Aorta (tissue), 5 donors: ENCODE measurements around the gene TSPAN12. TPM values are rescaled to one million over a fixed set of nuclear protein-coding genes. Genes with fewer than 3 reads are reported as not detected.

Source experiments
- ATAC-seq: fragments of 200-7000 bp; cut with Tn5 transposase; one replicate; pipeline ENCODE4 v1.9.1; 2022; ENCODE audit warnings: moderate library complexity; ENCODE audit not compliant: low FRiP score
- DNase-seq, 2 donors: peaks; one replicate each; pipeline ENCODE4 v3.0.0-alpha.2; 2020
- H3K27ac ChIP-seq, 2 donors: one replicate each; pipeline ENCODE4 v1.5.1; 2013; ENCODE audit warnings: low read length in 2 of 2, mild to moderate bottlenecking in 2 of 2, moderate library complexity in 2 of 2, control low read depth in 1 of 2, inconsistent platforms in 1 of 2, low read depth in 1 of 2
- H3K27me3 ChIP-seq, 2 donors: one replicate each; pipeline ENCODE4 v1.6.1; 2013; ENCODE audit warnings: control low read depth in 1 of 2, low read length in 1 of 2, mild to moderate bottlenecking in 1 of 2, moderate library complexity in 1 of 2; ENCODE audit not compliant: insufficient read depth in 2 of 2, control insufficient read depth in 1 of 2
- H3K36me3 ChIP-seq, 2 donors: one replicate each; pipeline ENCODE4 v1.6.1; 2013; ENCODE audit warnings: control low read depth in 1 of 2, low read length in 1 of 2, mild to moderate bottlenecking in 1 of 2; ENCODE audit not compliant: insufficient read depth in 2 of 2, control insufficient read depth in 1 of 2
- H3K4me1 ChIP-seq, 2 donors: one replicate each; pipeline ENCODE4 v1.6.1; 2013; ENCODE audit warnings: low read length in 2 of 2, control low read depth in 1 of 2, mild to moderate bottlenecking in 1 of 2, moderate library complexity in 1 of 2; ENCODE audit not compliant: insufficient read depth in 2 of 2, control insufficient read depth in 1 of 2
- H3K4me3 ChIP-seq, 2 donors: one replicate each; pipeline ENCODE4 v1.5.1; 2013; ENCODE audit warnings: low read length in 2 of 2, control low read depth in 1 of 2, mild to moderate bottlenecking in 1 of 2
- H3K9me3 ChIP-seq: one replicate; pipeline ENCODE4 v1.6.1; 2013; ENCODE audit warnings: mild to moderate bottlenecking, low read length; ENCODE audit not compliant: control insufficient read depth
- WGBS, 2 donors: extraction: QIAGEN DNeasy Blood & Tissue Kit; methylation state at CpG; one replicate each; pipeline ENCODE4 v1.1.7; 2013; 5-methylcytosine and 5-hydroxymethylcytosine counted together
- intact Hi-C, 2 donors: fragments of 100-400 bp; cut with DNase I; formaldehyde crosslinking; loops; one replicate each; pipeline versions ENCODE4 v1.14.2 to v1.15.0; 2022
- polyA plus RNA-seq, 2 donors: library from polyadenylated mRNA; stranded (reverse); fragments of 200-250 nt; gene quantifications; one replicate each; pipeline ENCODE4 v1.2.3, GENCODE V29; 2013
- total RNA-seq, 2 donors: library from RNA; stranded (reverse); fragmentation: NEBNext Ultra II Directional; extraction: Animal tissue kit (Norgen Biotek cat#: 25700); gene quantifications; one replicate each; pipeline ENCODE4 v1.2.1, GENCODE V29; 2021
- donor health status: healthy with polysubstance abuse.
- donor health status: Bipolar disorder and iron deficiency.
- donor health status: DM: no; HTN: no; CAD: no.
- donor health status: DM: no; HTN: no; CAD: no.
- donor health status: DM: yes; HTN: yes; CAD: no.

The TSPAN12 gene
- total and polyA plus RNA-seq, 4 donors = 2.2 to 14.3 (median 12.5) TPM

DNA sequence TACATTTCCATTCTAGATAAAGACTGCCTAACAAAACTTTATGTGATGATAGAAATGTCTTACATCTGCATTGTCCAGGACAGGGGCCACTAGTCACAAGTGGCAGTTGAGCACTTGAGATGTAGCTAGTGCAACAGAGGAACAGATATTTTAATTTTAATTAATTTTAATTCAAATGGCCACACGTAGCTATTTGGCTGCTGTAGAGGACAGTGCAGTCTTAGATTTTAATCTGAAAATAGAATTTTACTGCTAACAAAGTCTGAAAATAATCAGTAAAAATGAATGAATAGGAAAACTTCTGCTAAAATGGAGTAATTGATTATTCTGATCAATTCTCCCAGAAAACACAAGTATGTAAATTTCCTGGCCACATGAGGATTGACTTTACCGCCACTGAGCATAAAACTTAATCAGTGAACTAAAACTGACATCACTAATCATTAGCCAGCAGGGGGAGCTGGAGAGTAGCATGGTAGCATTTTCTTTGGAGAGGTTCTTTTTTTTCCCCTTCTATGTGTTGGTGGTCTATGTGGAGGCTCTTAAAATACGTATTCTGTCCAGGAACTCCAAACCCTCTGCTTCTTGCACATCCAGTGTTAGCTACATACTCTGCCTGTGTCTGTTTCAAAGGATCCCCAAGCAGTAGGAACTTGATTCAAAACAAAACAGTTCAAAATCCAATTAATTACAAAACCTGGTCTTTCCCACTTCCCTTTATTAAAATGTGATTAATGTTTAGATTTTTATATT is 52.1 kb downstream of the TSPAN12 start:
- intact Hi-C loops = loop anchor here (5.0 to 10.0 kb wide), 2 partner anchors 51 to 299 kb away; partner anchors contain the start of gene TSPAN12 (in 2 of the 2)
- DNase-seq = no peak
- ATAC-seq = peak; percentile 85
- H3K9me3 ChIP-seq = no peaks in the 10 kb centered on the region
- H3K27me3 ChIP-seq = no peaks in the 10 kb centered on the region
- H3K4me1 ChIP-seq = no peaks in the 10 kb centered on the region
- 56 to 62% methylated on average over 3 of the region's 3 CpGs for WGBS, 2 donors
- no peak overlapping the region for H3K4me3 ChIP-seq
- H3K27ac ChIP-seq = no peak overlapping the region
- no peaks in the 10 kb centered on the region for H3K36me3 ChIP-seq

DNA sequence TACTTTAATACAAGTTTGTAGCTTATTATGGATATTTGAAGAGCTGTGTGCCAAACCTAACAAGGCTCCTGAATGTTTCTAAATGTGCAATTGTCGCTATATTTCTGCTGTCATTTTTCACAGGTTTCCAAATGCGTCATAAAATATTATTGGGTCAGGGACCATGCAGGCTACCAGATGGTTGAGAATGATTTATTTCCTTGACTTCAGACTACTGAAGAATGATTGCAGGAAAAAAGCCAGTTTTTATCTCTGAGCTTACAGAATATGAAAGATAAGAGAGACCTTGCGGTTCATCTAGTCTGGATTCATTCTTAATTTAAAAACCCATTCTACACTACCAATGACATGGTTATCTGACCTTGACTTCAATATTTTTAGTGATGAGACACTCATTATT is 55.2 kb downstream of the TSPAN12 start:
- ATAC-seq (no peak), DNase-seq (no peak)
- no peak overlapping the region for H3K4me3 ChIP-seq
- 91% methylated on average over 3 of the region's 3 CpGs for WGBS, 2 donors
- H3K9me3 ChIP-seq = no peaks in the 10 kb centered on the region
- H3K4me1 ChIP-seq = no peaks in the 10 kb centered on the region
- H3K27me3 ChIP-seq = no peaks in the 10 kb centered on the region
- intact Hi-C loops = loop anchor here (5.0 to 10.0 kb wide), 3 partner anchors 135 to 302 kb away; no protein-coding TSS in a partner anchor
- no peaks in the 10 kb centered on the region for H3K36me3 ChIP-seq
- no peak overlapping the region for H3K27ac ChIP-seq

DNA sequence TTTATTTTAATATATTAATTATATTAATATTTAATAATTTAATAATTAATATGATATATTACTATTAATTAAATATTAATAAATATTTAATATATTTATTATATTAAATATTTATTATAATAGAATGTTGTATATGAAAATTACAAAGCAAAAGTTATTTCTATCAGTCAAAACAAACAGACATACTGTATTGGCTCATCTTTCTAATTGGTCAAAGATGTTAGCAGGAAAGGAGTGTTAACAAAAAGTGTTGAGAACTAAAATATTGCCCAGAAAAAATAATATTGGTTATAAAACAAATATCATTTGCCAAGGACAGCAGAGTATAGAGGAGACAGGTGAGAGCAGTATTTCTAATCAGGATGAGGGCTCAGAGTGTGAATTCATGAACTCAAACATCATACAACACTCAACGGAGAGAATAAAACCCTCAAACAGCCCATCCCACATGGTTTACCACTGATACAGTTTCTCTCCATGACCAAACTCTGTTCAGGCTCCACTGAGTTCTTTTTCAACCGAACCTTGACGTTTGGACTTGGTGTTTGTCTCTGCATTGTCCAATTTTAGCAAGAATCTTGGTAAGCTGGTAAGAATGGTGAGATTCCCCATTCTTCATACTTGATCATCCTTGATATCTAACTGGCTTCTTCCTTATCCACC is 58.0 kb downstream of the TSPAN12 start:
- Histone ChIP-seq H3K36me3 (no peaks in the 10 kb centered on the region), H3K4me3 (no peak overlapping the region), H3K9me3 (no peaks in the 10 kb centered on the region), H3K4me1 (no peaks in the 10 kb centered on the region), H3K27me3 (no peaks in the 10 kb centered on the region), H3K27ac (no peak overlapping the region)
- ATAC-seq (no peak), DNase-seq (no peak)
- 88 to 92% methylated on average over 3 of the region's 3 CpGs for WGBS, 2 donors
- intact Hi-C loops = loop anchor here (5.0 to 10.0 kb wide), 4 partner anchors 137 to 315 kb away; no protein-coding TSS in a partner anchor

DNA sequence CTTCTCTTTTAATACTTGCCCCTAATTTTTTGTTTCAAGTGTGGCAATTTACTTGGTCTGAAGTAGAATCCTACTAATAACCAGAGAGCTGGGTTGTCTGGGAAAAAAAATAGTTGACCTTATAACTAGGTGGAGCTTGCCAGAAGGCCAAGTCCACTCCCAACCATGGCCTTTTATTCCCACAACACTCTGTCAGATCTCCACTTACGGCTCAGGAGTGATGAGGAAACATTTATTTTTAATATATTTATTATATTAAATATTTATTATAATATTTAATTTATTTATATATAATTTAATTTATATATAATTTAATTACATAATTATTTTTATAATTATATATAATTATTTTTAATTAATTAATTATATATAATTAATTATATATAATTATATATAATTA is 58.8 kb downstream of the TSPAN12 start:
- Histone ChIP-seq H3K9me3 (no peaks in the 10 kb centered on the region), H3K27ac (no peak overlapping the region), H3K4me1 (no peaks in the 10 kb centered on the region), H3K27me3 (no peaks in the 10 kb centered on the region), H3K4me3 (no peak overlapping the region), H3K36me3 (no peaks in the 10 kb centered on the region)
- WGBS, 2 donors = 96 to 98% methylated on average over 1 of the region's 1 CpG
- DNase-seq = no peak
- intact Hi-C loops = loop anchor here in 1 of 2 donors (10.0 kb wide), 1 partner anchor 316 kb away; no protein-coding TSS in a partner anchor
- ATAC-seq = no peak

DNA sequence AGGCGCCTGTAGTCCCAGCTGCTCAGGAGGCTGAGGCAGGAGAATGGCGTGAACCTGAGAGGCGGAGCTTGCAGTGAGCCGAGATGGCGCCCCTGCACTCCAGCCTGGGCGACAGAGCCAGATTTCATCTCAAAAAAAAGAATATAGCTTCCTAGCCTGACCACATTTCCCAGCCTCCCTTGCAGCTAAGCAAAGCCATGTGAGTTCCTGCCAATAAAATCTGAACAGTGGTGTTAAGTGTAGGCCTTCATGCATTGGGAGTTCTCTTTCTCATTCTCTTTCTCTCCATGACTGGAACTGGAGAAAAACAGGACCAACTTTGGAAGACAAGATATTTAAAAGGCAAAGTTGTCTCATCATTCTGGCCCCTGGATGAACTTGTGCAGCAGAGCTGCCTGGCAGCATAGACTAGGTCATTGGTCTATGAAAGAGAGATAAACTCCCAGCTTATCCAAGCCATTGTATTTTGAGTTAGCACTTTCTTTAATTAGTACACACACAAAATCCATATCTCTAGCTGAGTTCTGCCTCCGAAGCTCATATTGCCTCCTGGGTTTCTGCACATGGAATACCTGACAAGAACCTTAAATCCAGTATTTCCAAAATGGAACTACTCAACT is 60.8 kb downstream of the TSPAN12 start:
- H3K4me1 ChIP-seq = no peaks in the 10 kb centered on the region
- no peak overlapping the region for H3K27ac ChIP-seq
- H3K27me3 ChIP-seq = no peaks in the 10 kb centered on the region
- 98 to 99% methylated on average over 7 of the region's 7 CpGs for WGBS, 2 donors
- no peak overlapping the region for H3K4me3 ChIP-seq
- no peaks in the 10 kb centered on the region for H3K9me3 ChIP-seq
- ATAC-seq (no peak), DNase-seq (no peak)
- intact Hi-C loops = loop anchor here in 1 of 2 donors (10.0 kb wide), 1 partner anchor 318 kb away; no protein-coding TSS in a partner anchor
- no peaks in the 10 kb centered on the region for H3K36me3 ChIP-seq

DNA sequence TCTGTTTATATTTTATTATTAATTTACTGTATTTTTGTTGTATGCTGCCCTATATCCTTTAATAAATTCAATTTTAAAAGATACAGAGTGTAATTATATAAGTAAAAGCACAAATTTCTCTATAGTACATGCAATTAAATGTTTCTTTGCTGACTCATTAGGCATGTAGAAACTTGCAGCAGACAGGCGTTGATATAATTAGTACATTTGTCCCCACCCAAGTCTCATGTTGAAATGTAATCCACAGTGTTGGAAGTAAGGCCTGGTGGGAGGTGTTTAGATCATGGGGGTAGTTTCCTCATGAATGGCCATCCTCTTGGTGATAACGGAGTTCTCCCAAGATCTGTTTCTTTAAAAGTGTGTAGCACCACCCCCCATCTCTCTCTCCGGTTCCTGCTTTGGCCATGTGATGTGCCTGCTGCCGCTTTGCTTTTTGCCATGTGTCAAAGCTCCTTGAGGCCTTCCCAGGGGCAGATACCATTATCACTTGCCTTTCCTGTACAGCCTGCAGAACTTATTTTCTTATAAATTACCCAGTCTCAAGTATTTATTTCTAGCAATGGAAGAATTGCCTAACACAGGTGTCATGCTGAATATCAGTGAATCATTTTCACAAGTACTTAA is 63.7 kb downstream of the TSPAN12 start:
- 84% methylated on average over 4 of the region's 4 CpGs for WGBS, 2 donors
- no peaks in the 10 kb centered on the region for H3K27me3 ChIP-seq
- no peak overlapping the region for H3K4me3 ChIP-seq
- intact Hi-C loops = loop anchor here in 1 of 2 donors (5.0 to 10.0 kb wide), 3 partner anchors 63 to 321 kb away; partner anchors contain the start of gene TSPAN12
- ATAC-seq (no peak), DNase-seq (no peak)
- H3K4me1 ChIP-seq = no peaks in the 10 kb centered on the region
- H3K27ac ChIP-seq = no peak overlapping the region
- H3K9me3 ChIP-seq = no peaks in the 10 kb centered on the region
- H3K36me3 ChIP-seq = no peaks in the 10 kb centered on the region

DNA sequence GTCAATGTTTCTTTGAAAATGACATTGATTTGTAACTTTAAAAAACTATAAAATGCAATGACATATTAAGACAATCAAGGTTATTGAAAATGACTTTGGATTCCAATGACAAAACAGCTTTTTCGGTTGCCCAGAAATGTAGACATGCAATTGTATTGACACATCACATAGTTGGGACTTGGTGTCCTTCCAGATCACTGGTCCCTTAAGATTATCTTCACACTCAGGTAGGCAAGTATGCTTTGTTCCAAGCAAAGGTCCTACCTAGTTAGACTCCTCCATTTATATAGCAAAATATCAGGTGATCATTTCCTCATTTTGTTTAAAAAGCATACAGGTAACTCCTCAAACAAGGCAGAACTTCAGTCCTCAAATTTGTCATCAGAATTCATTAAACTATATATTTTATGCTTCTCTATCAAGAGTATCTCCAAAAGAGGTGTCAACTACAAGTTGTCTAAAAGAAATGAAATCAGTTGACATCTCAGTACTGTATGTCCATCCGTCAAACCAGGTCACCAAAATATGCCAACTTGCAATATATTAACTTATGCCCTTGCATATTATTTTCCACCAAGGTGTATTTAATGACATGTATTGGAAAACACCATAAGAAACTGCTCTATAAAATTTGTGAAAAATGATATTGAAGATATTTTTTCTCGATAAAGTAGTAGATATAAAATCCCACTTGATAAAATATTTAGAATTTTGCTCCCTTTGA is 64.6 kb downstream of the TSPAN12 start:
- intact Hi-C loops = loop anchor here in 1 of 2 donors (5.0 to 10.0 kb wide), 3 partner anchors 64 to 321 kb away; partner anchors contain the start of gene TSPAN12

DNA sequence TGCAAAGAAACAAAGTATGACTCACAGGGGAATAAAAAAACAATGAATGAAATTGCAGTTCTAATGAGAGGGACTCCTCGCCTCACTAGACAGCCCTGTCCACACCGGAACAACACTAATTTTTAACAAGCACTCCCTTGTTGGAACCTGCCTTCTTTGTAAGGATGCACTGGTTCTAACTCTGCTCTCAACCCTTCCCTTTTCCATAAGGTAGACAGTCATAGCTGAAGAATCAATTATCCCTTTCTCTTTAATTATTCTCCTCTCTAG is 65.1 kb downstream of the TSPAN12 start:
- intact Hi-C loops = loop anchor here in 1 of 2 donors (5.0 to 10.0 kb wide), 3 partner anchors 65 to 322 kb away; partner anchors contain the start of gene TSPAN12
- DNase-seq = no peak
- Histone ChIP-seq H3K4me3 (no peak overlapping the region), H3K4me1 (no peaks in the 10 kb centered on the region), H3K9me3 (no peaks in the 10 kb centered on the region), H3K27me3 (no peaks in the 10 kb centered on the region), H3K36me3 (peaks cover 0 to 3% of the 10 kb centered on the region in 2 donors), H3K27ac (no peak overlapping the region)
- WGBS, 2 donors = 91 to 100% methylated on average over 2 of the region's 2 CpGs
- no peak for ATAC-seq

More for the DNA sequence above, 64.6 kb downstream of the TSPAN12 start:
- no peaks in the 10 kb centered on the region for H3K4me1 ChIP-seq
- no peaks in the 10 kb centered on the region for H3K27me3 ChIP-seq
- H3K27ac ChIP-seq = no peak overlapping the region
- peaks cover 0 to 3% of the 10 kb centered on the region in 2 donors for H3K36me3 ChIP-seq
- ATAC-seq (no peak), DNase-seq (no peak)
- no peak overlapping the region for H3K4me3 ChIP-seq
- no peaks in the 10 kb centered on the region for H3K9me3 ChIP-seq
- WGBS, 2 donors = 95 to 96% methylated on average over 3 of the region's 3 CpGs
